Neural progenitor cell (in vitro differentiated cells): ENCODE results near the gene ZMYND11.

Source experiments
- CTCF ChIP-seq: fragments of 200-600 bp; sonication (generic); IDR thresholded peaks from 2 replicates; pipeline ENCODE4 v1.5.1; 2017; ENCODE audit warnings: antibody characterized with exemption, mild to moderate bottlenecking
- EZH2 ChIP-seq: fragments of 200-600 bp; sonication (generic); IDR thresholded peaks from 2 replicates; pipeline ENCODE4 v1.6.1; 2017; ENCODE audit warnings: antibody characterized with exemption, mild to moderate bottlenecking, moderate library complexity

- no peak for TF ChIP-seq EZH2
- no peak for TF ChIP-seq CTCF
These were observed 80.2 kb downstream of the ZMYND11 start for GRCh38 chr10:215444-215843.
